Measurements from ENCODE around the gene RPP14. TPM values are rescaled to one million over a fixed set of nuclear protein-coding genes. Genes with fewer than 3 reads are reported as not detected.

RPP14 gene
- total and polyA plus RNA-seq, 10 of the 15 experiments (the other 5 are each of a cell fraction or from before 2014, with no cell fraction given), result 9.1 to 21.2 (median 12.7) TPM

DNA sequence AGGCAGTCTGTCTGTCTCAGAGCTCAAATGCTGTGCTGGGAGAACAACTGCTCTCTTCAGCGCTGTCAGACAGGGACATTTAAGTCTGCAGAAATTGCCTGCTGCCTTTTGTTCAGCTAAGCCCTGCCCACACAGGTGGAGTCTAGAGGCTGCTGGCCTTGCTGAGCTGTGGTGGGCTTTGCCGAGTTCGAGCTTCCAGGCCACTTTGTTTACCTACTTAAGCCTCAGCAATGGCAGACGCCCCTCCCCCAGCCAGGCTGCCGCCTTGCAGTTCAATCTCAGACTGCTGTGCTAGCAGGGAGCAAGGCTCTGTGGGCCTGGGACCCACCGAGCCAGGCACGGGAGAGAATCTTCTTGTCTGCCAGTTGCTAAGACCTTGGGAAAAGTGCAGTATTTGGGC, 25.0 kb upstream of the RPP14 start:
- Histone ChIP-seq H4K20me1 (ENCODE audit: control insufficient read depth, insufficient read depth) (no peaks in the 10 kb centered on the region), H3K4me1 (ENCODE audit: control insufficient read depth, insufficient read depth, low read length) (no peaks in the 10 kb centered on the region), H3K27ac (ENCODE audit: control insufficient read depth, insufficient read depth) (no peak overlapping the region), H3K79me2 (ENCODE audit: control insufficient read depth, insufficient read depth, low read length) (no peaks in the 10 kb centered on the region), H3K9ac (ENCODE audit: control insufficient read depth, insufficient read depth, low read length) (no peak overlapping the region), H3K4me3 (no peak overlapping the region), H3K4me2 (ENCODE audit: control insufficient read depth, insufficient read depth) (no peak overlapping the region), H2AFZ (ENCODE audit: control insufficient read depth, low read depth, low read length) (no peak overlapping the region), H3K9me3 (replicated peaks; ENCODE audit: control insufficient read depth, insufficient read depth, low read length) (no peaks in the 10 kb centered on the region), H3K27me3 (replicated peaks in 1 of 2; ENCODE audit: control insufficient read depth in 2 of 2, insufficient read depth in 2 of 2, low read length in 1 of 2) (no peaks in the 10 kb centered on the region), H3K36me3 (ENCODE audit: control insufficient read depth in 2 of 2, insufficient read depth in 2 of 2, low read length in 1 of 2) (peaks cover 0 to 6% of the 10 kb centered on the region in 2 experiments; a peak in 2 of 4 replicates)
- 85% methylated on average over 7 of the region's 7 CpGs for WGBS (ENCODE audit: insufficient coverage, insufficient replicate concordance, low lambda C conversion rate, missing lambda C conversion rate)
- ChIA-PET CTCF (interaction anchor here (2.5 kb wide), 1 partner anchor 19 kb away, joined by 7 read pairs; no protein-coding TSS in a partner anchor), POLR2A (no interaction called here), RAD21 (ENCODE audit: unreplicated experiment) (interaction anchor here (1.1 kb wide), 1 partner anchor 63 kb away, joined by 4 read pairs; no protein-coding TSS in a partner anchor), SMC1A (ENCODE audit: uncharacterized antibody, unreplicated experiment) (interaction anchor here (0.6 to 1.1 kb wide), 2 partner anchors 9 to 147 kb away, joined by 3 read pairs; no protein-coding TSS in a partner anchor)
- no peak for ATAC-seq
- BruUV-seq (replicated peaks), result no TSS peak
- intact Hi-C loops (cut with micrococcal nuclease; ENCODE audit: unreplicated experiment) (no loop called here), in situ Hi-C loops (cut with MboI) (no loop called here)
- no peak for FAIRE-seq
- DNase-seq (ENCODE audit: low read depth, low spot score), result no peak
- TF ChIP-seq, protein P1, sequence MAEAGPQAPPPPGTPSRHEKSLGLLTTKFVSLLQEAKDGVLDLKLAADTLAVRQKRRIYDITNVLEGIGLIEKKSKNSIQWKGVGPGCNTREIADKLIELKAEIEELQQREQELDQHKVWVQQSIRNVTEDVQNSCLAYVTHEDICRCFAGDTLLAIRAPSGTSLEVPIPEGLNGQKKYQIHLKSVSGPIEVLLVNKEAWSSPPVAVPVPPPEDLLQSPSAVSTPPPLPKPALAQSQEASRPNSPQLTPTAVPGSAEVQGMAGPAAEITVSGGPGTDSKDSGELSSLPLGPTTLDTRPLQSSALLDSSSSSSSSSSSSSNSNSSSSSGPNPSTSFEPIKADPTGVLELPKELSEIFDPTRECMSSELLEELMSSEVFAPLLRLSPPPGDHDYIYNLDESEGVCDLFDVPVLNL (IDR thresholded peaks at IDR 0.05; ENCODE audit: low read depth, low read length), result no peak
- TF ChIP-seq, protein P2, sequence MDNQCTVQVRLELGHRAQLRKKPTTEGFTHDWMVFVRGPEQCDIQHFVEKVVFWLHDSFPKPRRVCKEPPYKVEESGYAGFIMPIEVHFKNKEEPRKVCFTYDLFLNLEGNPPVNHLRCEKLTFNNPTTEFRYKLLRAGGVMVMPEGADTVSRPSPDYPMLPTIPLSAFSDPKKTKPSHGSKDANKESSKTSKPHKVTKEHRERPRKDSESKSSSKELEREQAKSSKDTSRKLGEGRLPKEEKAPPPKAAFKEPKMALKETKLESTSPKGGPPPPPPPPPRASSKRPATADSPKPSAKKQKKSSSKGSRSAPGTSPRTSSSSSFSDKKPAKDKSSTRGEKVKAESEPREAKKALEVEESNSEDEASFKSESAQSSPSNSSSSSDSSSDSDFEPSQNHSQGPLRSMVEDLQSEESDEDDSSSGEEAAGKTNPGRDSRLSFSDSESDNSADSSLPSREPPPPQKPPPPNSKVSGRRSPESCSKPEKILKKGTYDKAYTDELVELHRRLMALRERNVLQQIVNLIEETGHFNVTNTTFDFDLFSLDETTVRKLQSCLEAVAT (IDR thresholded peaks at IDR 0.05), result no peak
- TF ChIP-seq, protein P3, sequence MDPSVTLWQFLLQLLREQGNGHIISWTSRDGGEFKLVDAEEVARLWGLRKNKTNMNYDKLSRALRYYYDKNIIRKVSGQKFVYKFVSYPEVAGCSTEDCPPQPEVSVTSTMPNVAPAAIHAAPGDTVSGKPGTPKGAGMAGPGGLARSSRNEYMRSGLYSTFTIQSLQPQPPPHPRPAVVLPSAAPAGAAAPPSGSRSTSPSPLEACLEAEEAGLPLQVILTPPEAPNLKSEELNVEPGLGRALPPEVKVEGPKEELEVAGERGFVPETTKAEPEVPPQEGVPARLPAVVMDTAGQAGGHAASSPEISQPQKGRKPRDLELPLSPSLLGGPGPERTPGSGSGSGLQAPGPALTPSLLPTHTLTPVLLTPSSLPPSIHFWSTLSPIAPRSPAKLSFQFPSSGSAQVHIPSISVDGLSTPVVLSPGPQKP (IDR thresholded peaks at IDR 0.05; ENCODE audit: low read depth, low read length), result no peak
- TF ChIP-seq HDAC2 (IDR thresholded peaks at IDR 0.05) (no peak), RUNX3 (IDR thresholded peaks at IDR 0.05; ENCODE audit: low read length) (no peak), STAT3 (IDR thresholded peaks at IDR 0.05; ENCODE audit: low read depth, low read length) (no peak), ZNF274 (IDR thresholded peaks at IDR 0.05; ENCODE audit: insufficient read depth, insufficient read length) (no peak), SP1 (IDR thresholded peaks at IDR 0.05; ENCODE audit: low read depth, low read length) (no peak), GATAD2B (conservative IDR thresholded peaks at IDR 0.05; ENCODE audit: low read depth) (no peak), RAD51 (IDR thresholded peaks at IDR 0.05) (no peak), BRCA1 (IDR thresholded peaks at IDR 0.05; ENCODE audit: low read depth, low read length) (no peak), EED (IDR thresholded peaks at IDR 0.05; ENCODE audit: low read depth) (no peak), CBX3 (IDR thresholded peaks at IDR 0.05; ENCODE audit: borderline replicate concordance, low read depth) (no peak), POLR2A (IDR thresholded peaks at IDR 0.05; ENCODE audit: low read depth, low read length) (no peak), POLR2AphosphoS2 (IDR thresholded peaks at IDR 0.05; ENCODE audit: low read depth, low read length) (no peak)
- TF ChIP-seq, protein P4, sequence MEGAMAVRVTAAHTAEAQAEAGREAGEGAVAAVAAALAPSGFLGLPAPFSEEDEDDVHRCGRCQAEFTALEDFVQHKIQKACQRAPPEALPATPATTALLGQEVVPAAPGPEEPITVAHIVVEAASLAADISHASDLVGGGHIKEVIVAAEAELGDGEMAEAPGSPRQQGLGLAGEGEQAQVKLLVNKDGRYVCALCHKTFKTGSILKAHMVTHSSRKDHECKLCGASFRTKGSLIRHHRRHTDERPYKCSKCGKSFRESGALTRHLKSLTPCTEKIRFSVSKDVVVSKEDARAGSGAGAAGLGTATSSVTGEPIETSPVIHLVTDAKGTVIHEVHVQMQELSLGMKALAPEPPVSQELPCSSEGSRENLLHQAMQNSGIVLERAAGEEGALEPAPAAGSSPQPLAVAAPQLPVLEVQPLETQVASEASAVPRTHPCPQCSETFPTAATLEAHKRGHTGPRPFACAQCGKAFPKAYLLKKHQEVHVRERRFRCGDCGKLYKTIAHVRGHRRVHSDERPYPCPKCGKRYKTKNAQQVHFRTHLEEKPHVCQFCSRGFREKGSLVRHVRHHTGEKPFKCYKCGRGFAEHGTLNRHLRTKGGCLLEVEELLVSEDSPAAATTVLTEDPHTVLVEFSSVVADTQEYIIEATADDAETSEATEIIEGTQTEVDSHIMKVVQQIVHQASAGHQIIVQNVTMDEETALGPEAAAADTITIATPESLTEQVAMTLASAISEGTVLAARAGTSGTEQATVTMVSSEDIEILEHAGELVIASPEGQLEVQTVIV (IDR thresholded peaks at IDR 0.05; ENCODE audit: borderline replicate concordance, partially characterized antibody), result no peak

Measured in GM12878 (cell line).